T-helper 1 cell treated with Interleukin-12 subunit alpha and Interleukin-12 subunit beta and Interleukin-4 antibody, amounts not matched to agents 30 μg/mL and 1 μg/mL, for 36 hours (primary cell): ENCODE results near the gene SLC26A5.
"Not testable (repeated sequence)": the region's sequence is repeated elsewhere in the genome, so short reads cannot be mapped to it uniquely, and the experiment has no call there.

Experiments
- H3K27ac Mint-ChIP-seq: one replicate; pipeline ENCODE4 v1.8.0; 2021; ENCODE audit warnings: mild to moderate bottlenecking, mixed read lengths
- H3K27me3 Mint-ChIP-seq: one replicate; pipeline ENCODE4 v1.8.0; 2021; ENCODE audit warnings: low read depth, mixed read lengths
- H3K36me3 Mint-ChIP-seq: one replicate; pipeline ENCODE4 v1.8.0; 2021; ENCODE audit warnings: low read depth, mixed read lengths
- H3K4me1 Mint-ChIP-seq: one replicate; pipeline ENCODE4 v1.8.0; 2021; ENCODE audit warnings: low read depth, mixed read lengths
- H3K4me3 Mint-ChIP-seq: one replicate; pipeline ENCODE4 v1.8.0; 2021; ENCODE audit warnings: mild to moderate bottlenecking, moderate library complexity, mixed read lengths
- H3K9me3 Mint-ChIP-seq: one replicate; pipeline ENCODE4 v1.8.0; 2021; ENCODE audit warnings: mixed read lengths

SLC26A5 gene, protein sequence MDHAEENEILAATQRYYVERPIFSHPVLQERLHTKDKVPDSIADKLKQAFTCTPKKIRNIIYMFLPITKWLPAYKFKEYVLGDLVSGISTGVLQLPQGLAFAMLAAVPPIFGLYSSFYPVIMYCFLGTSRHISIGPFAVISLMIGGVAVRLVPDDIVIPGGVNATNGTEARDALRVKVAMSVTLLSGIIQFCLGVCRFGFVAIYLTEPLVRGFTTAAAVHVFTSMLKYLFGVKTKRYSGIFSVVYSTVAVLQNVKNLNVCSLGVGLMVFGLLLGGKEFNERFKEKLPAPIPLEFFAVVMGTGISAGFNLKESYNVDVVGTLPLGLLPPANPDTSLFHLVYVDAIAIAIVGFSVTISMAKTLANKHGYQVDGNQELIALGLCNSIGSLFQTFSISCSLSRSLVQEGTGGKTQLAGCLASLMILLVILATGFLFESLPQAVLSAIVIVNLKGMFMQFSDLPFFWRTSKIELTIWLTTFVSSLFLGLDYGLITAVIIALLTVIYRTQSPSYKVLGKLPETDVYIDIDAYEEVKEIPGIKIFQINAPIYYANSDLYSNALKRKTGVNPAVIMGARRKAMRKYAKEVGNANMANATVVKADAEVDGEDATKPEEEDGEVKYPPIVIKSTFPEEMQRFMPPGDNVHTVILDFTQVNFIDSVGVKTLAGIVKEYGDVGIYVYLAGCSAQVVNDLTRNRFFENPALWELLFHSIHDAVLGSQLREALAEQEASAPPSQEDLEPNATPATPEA

DNA sequence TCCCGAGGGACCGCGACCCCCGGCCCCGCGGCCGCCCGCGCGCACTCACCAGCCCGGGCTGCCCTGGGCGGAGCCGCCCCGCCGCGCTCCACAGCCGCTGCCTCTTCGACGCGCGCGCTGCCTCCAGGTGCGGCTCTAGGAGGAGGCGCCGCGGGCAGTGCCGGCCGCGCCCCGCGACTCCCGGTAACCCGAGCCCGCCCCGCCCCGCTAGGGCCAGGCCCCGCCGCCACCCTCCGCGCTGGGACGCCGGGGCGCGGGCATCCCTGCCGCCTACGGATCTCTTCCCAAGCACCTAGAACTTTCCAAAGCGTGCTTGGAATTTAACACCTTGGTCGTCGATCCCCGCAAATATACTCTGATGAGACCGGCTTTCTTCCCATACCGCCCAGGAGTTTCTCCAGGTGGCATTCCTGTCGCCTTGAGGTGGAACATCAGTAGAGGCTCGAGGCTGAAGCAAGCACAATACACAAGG is at the start of gene SLC26A5:
Gene SLC26A5, minus strand, starts transcription at position 159 of the 472 bp plus-strand sequence. CDS start 24,693 bp downstream, outside the sequence.
- H3K4me3 Mint-ChIP-seq: peak within 1 kb of the TSS; percentile 60
- H3K27me3 Mint-ChIP-seq: peaks cover 81% of the 10 kb centered on the region
- H3K27ac Mint-ChIP-seq: no peak within 1 kb of the TSS
- H3K36me3 Mint-ChIP-seq: no peaks in the 10 kb centered on the region
- peaks cover under 1% of the 10 kb centered on the region for H3K9me3 Mint-ChIP-seq
- peaks cover 2% of the 10 kb centered on the region for H3K4me1 Mint-ChIP-seq

DNA sequence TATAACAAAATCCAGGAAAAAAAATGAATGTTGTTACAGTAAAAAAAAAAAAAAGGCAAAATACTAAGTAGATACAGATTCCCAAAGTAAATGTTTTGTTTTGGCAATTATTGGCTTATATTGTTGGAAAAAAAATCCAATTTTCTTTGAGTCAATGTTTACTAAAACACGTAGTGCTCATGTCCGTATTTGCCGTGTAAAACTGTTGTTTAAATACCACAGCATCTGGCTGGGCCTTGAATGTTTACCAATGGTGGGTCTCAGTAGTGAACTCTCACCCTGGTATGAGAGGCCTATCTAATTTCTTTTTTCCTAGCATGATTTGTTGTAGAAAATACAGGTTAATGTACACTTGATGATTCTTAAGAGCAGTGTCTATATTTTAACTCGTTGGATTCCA is 41.4 kb upstream of the SLC26A5 start:
- no peaks in the 10 kb centered on the region for H3K36me3 Mint-ChIP-seq
- no peaks in the 10 kb centered on the region for H3K9me3 Mint-ChIP-seq
- H3K27ac Mint-ChIP-seq: no peak overlapping the region
- H3K4me3 Mint-ChIP-seq: no peak overlapping the region
- H3K27me3 Mint-ChIP-seq: no peaks in the 10 kb centered on the region
- H3K4me1 Mint-ChIP-seq: no peaks in the 10 kb centered on the region

DNA sequence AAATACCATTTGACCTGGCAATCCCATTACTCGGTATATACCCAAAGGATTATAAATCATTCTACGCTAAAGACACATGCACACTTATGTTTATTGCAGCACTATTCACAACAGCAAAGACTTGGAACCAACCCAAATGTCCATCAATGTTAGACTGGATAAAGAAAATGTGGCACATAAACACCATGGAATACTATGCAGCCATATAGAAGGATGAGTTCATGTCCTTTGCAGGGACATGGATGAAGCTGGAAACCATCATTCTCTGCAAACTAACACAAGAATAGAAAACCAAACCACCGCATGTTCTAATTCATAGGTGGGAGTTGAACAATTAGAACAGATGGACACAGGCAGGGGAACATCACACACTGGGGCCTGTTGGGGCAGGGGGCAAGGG is 40.9 kb upstream of the SLC26A5 start:
- not testable (repeated sequence) for H3K4me1 Mint-ChIP-seq, H3K36me3 Mint-ChIP-seq, H3K9me3 Mint-ChIP-seq, H3K27ac Mint-ChIP-seq, H3K27me3 Mint-ChIP-seq, H3K4me3 Mint-ChIP-seq

DNA sequence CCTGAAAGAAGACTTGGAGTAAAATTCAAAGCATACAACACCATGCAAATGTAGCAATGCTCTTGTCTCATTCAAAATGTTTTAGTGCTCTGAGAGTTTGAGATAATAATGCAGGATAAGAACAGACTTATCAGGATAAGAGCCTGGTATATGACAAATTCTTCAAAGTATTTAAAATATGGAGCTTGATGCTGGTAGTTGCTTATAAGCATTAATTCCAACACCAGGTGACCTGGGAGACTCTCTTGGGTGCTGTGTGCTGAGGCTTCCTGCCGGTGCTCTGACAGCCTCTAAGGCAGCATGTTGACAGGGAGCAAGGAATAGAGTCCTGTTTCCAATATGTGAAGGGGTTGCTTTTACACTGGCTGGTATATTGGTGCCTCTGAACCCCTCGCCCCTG is 34.8 kb upstream of the SLC26A5 start:
- no peak overlapping the region for H3K27ac Mint-ChIP-seq
- no peaks in the 10 kb centered on the region for H3K9me3 Mint-ChIP-seq
- no peaks in the 10 kb centered on the region for H3K4me1 Mint-ChIP-seq
- H3K4me3 Mint-ChIP-seq: no peak overlapping the region
- peaks cover 3% of the 10 kb centered on the region for H3K27me3 Mint-ChIP-seq
- no peaks in the 10 kb centered on the region for H3K36me3 Mint-ChIP-seq

DNA sequence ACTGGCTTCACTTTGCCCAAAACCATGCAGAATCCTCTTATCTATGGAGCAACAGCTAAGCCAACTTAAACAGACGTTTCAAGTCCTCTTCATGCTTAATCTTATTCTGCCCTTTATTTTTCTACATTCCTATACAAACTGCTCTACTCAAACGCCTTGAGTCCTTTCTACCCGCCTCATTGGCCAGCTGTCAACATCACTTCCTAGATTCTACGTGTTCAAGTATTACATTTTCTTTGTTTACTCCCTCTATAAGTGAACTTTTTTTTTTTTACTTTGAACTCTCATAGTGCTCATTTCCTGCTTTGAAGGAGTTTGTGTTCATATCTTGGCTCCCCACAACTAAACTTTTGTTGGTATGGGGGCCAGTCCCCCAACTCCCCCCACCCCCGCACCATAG is 28.9 kb upstream of the SLC26A5 start:
- H3K4me1 Mint-ChIP-seq: no peaks in the 10 kb centered on the region
- peaks cover 25% of the 10 kb centered on the region for H3K27me3 Mint-ChIP-seq
- no peak overlapping the region for H3K27ac Mint-ChIP-seq
- no peak overlapping the region for H3K4me3 Mint-ChIP-seq
- H3K36me3 Mint-ChIP-seq: no peaks in the 10 kb centered on the region
- H3K9me3 Mint-ChIP-seq: no peaks in the 10 kb centered on the region

DNA sequence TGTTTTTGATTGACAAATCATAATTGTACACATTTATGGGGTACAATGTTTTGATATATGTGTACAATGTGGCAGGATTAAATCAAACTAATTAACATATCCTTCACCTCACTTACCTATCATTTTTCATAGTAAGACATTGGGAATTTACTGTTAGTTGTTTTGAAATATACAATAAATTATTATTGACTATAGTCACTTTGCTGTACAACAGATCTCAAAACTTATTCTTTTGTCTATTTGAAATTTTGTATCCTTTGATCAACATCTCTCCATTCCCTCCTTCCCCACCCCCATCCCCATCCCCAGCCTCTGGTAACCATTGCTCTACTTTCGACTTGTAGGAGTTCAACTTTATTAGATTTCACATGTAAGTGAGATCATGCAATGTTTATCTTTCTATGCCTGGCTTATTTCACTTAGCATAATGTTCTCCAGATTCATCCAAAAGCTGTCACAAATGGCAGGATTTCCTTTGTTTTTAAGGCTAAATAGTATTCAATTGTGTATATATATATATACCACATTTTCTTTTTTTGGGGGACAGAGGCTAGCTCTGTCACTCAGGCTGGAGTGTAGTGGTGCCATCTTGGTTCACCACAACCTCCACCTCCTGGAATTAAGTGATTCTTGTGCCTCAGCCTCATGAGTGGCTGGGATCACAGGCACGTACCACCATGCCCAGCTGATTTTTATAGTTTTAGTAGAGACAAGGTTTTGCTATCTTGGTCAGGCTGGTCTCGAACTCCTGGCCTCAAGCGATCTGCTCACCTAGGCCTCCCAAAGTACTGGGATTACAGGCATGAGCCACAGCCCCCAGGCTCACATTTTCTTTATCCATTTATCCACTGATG is 23.3 kb upstream of the SLC26A5 start:
- Mint-ChIP-seq H3K27ac (no peak overlapping the region), H3K36me3 (no peaks in the 10 kb centered on the region), H3K27me3 (peaks cover 24% of the 10 kb centered on the region), H3K4me1 (no peaks in the 10 kb centered on the region), H3K9me3 (no peaks in the 10 kb centered on the region), H3K4me3 (no peak overlapping the region)

DNA sequence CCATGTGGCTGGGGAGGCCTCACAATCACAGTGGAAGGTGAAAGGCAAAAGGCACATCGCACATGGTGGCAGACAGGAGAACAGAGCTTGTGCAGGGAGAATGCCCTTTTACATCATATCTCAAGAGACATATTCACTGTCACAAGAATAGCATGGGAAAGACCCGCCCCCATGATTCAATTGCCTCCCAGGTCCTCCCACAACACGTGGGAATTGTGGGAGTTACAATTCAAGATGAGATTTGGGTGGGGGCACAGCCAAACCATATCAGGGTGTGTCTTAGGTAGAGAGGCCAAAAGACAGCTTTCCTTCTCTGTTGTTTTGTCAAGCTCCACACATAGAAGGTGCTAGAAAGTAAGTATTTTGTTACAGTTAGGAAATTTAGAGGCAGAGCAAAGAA is 20.8 kb upstream of the SLC26A5 start:
- Mint-ChIP-seq H3K4me3 (no peak overlapping the region), H3K27ac (no peak overlapping the region), H3K36me3 (no peaks in the 10 kb centered on the region), H3K27me3 (peaks cover 15% of the 10 kb centered on the region), H3K4me1 (no peaks in the 10 kb centered on the region), H3K9me3 (no peaks in the 10 kb centered on the region)

DNA sequence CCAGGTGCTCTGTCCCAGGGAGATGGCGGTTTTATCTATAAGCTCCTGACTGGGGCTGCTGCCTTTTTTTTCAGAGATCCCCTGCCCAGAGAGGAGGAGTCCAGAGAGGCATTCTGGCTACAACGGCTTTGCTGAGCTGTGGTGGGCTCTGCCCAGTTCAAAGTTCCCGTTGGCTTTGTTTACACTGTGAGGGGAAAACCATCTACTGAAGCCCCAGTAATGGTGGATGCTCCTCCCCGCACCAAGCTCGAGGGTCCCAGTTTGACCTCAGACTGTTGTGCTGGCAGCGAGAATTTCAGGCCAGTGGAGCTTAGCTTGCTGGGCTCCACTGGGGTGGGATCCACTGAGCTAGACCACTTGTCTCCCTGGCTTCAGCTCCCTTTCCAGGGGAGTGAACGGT is 16.4 kb upstream of the SLC26A5 start:
- Mint-ChIP-seq H3K36me3 (no peaks in the 10 kb centered on the region), H3K27ac (no peak overlapping the region), H3K9me3 (no peaks in the 10 kb centered on the region), H3K4me3 (no peak overlapping the region), H3K4me1 (no peaks in the 10 kb centered on the region), H3K27me3 (no peaks in the 10 kb centered on the region)

DNA sequence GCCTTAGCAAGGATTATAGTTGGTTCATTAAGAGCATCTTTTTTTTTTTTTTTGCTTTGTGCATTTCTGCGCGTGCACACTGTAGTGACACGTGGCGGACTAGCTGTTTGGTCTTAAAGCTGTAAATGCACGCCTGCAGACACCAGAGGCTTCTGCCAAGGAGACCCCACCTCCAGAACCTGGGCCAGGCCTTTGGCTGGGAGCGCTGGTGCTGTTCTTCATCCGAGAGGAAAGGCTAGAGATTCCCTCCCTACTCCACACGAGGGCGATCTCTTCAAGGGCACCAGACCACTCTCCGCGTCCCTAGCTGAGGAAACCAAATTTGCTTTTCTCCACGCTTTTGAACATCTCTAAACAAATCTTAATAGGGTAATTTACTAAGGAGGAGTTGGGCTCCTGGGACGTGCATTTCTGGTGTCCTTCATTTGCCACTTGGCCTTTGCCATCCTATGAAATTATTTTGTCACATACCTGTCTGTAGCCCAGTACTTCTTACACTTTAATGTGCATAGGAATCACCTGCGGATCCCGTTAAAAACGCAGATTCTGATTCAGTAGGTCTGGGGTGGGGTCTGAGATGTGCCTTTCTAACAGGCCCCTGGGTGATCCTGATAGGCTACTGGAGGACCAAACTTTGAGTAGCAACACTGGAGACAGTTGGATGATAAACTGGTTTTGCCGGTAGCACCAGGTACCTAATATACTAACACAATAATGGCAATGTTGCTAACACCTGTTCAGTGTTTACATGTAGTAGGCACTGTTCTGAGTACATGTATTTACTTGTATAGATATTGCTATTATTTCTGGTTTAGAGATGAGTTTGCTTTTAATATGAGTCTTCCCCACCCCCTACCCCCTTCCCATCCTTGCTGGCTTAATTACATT is 1.3 kb upstream of the SLC26A5 start:
- H3K4me1 Mint-ChIP-seq: peaks cover 2% of the 10 kb centered on the region
- no peaks in the 10 kb centered on the region for H3K36me3 Mint-ChIP-seq
- no peak overlapping the region for H3K4me3 Mint-ChIP-seq
- H3K9me3 Mint-ChIP-seq: peaks cover 7% of the 10 kb centered on the region
- no peak overlapping the region for H3K27ac Mint-ChIP-seq
- peaks cover 81% of the 10 kb centered on the region for H3K27me3 Mint-ChIP-seq

DNA sequence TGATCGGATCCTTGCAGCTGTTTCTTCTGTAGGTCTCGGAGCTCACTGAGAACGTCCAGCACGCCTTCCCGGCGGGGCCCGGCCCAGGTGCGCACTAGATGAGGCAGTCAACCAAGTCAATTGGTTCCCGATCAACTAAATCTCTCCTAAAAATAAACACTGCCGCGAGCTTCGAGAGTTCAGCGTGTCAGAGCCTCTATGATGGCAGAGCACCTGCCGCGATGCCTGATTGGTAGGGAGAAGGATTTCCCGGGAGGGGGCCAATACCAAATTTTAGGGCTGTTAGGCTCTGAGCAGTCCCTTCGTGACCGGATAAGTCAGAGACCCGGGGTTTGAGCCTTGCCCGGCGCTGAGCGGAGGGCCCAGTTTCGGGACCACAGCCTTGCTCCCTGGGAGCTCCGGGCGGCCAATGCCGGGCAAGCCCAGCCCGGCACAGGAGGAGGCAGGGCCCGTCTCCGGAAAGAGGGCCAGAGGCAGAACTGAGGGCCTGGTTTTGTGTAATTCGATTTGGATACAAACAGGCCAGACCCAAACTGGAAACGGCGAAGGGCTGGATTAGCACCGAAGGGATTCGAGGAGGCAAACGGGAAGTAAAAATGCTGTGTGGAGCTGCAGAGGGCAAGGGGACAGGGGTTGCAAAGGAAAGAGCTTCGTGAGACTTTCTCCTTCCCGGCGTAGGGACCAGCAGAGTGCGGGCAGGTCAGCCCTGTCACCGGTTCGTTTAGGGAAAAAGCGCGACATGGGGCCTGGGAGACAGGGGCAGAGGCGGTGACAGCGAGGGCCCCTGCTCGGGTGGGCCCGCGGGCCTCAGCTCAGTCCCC is 569 bp downstream of the SLC26A5 start:
- Mint-ChIP-seq H3K27me3 (peaks cover 77% of the 10 kb centered on the region), H3K4me3 (peak overlapping the region; percentile 60), H3K9me3 (no peaks in the 10 kb centered on the region), H3K4me1 (peaks cover 2% of the 10 kb centered on the region), H3K27ac (no peak overlapping the region), H3K36me3 (no peaks in the 10 kb centered on the region)

DNA sequence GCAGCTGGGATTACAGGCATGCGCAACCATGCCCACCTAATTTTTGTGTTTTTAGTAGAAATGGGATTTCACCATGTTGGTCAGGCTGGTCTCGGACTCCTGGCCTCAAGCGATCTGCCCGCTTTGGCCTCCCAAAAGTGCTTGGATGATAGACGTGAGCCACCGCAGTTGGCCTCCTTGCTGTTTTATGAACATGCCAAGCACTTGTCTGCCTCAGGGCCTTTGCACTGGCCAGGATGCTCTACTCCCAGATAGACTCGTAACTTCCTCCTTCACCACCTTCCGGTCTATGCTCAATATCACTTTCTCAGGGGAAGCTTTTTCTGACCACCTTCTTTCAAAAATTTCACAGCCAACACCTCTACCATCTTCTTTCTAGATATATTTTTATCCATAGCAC is 6.3 kb downstream of the SLC26A5 start:
- peaks cover 35% of the 10 kb centered on the region for H3K27me3 Mint-ChIP-seq

DNA sequence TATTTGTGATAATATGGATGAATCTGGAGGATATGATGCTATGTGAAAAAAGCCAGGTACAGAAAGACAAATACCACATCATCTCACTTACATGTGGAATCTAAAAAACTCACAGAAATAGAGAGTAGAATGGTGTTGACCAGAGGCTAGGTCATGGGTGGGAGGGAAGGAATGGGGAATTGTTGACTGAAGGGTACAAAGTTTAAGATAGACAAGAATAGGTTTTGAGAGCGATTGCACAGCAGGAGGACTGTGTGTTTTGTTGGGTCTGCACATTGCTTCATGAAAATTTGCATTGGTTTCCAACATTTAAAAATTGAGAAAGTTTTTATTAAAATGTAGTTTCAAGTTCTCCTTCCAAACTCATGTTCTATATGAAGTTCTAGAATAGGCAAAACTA is 8.4 kb downstream of the SLC26A5 start:
- no peaks in the 10 kb centered on the region for H3K9me3 Mint-ChIP-seq
- H3K4me1 Mint-ChIP-seq: no peaks in the 10 kb centered on the region
- H3K27me3 Mint-ChIP-seq: peaks cover 16% of the 10 kb centered on the region
- no peak overlapping the region for H3K27ac Mint-ChIP-seq
- H3K36me3 Mint-ChIP-seq: no peaks in the 10 kb centered on the region
- no peak overlapping the region for H3K4me3 Mint-ChIP-seq

More for the DNA sequence above, 6.3 kb downstream of the SLC26A5 start:
- Mint-ChIP-seq H3K36me3 (no peaks in the 10 kb centered on the region), H3K4me3 (no peak overlapping the region), H3K9me3 (no peaks in the 10 kb centered on the region), H3K4me1 (no peaks in the 10 kb centered on the region), H3K27ac (no peak overlapping the region)

DNA sequence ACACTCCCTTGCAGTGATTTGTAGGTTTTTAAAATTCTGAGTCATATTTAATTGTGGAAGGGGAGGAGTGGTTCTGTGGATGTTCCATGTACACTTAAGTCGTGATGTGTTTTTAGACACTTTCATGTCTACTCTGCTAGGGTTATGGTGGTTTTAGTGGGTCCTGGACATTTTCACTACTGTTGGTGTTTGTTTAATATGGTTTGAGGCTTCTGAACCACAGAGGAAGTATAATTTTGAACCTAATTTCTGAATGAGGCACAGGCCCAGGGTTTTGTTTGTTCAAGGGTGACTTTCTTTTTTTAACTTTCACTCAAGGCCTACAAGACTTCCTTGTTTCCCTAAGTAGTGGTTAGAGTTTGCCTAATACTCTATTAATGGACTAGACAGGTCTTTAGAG is 13.3 kb downstream of the SLC26A5 start:
- no peaks in the 10 kb centered on the region for H3K36me3 Mint-ChIP-seq
- H3K4me3 Mint-ChIP-seq: no peak overlapping the region
- H3K27me3 Mint-ChIP-seq: no peaks in the 10 kb centered on the region
- H3K27ac Mint-ChIP-seq: no peak overlapping the region
- H3K9me3 Mint-ChIP-seq: no peaks in the 10 kb centered on the region
- H3K4me1 Mint-ChIP-seq: no peaks in the 10 kb centered on the region
